ENCODE measurements around the gene NANS.
"Not testable (repeated sequence)": the region's sequence is repeated elsewhere in the genome, so short reads cannot be mapped to it uniquely, and the experiment has no call there.

Gene NANS

DNA sequence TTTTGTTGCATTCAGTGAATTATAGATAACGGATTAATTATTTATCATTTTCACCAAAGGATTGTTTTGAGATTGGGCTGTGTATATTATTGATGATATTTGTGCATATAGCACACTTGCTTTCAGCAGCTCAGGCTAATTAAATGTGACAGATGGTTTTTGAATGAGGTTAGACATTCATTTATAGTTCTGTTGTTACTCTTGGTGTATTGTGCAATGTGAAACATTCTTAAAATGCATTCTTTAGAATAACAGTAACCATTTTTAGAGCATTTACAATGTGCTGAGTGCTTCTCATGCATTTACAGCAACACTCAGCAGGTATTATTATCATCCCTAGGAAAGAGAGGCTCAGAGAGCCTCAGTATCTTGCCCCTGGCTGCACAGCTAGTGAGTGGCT, 23.8 kb downstream of the NANS start:
- no peak for DNase-seq

DNA sequence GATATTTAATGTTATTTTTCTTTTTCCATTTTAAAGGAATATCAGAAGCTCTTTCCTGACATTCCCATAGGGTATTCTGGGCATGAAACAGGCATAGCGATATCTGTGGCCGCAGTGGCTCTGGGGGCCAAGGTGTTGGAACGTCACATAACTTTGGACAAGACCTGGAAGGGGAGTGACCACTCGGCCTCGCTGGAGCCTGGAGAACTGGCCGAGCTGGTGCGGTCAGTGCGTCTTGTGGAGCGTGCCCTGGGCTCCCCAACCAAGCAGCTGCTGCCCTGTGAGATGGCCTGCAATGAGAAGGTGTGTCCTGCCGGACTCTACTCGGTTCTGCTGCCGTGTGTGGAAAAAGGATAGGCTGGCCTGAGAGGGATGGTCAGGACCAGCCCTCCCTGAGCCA, 24.2 kb downstream of the NANS start:
- no peak for DNase-seq

DNA sequence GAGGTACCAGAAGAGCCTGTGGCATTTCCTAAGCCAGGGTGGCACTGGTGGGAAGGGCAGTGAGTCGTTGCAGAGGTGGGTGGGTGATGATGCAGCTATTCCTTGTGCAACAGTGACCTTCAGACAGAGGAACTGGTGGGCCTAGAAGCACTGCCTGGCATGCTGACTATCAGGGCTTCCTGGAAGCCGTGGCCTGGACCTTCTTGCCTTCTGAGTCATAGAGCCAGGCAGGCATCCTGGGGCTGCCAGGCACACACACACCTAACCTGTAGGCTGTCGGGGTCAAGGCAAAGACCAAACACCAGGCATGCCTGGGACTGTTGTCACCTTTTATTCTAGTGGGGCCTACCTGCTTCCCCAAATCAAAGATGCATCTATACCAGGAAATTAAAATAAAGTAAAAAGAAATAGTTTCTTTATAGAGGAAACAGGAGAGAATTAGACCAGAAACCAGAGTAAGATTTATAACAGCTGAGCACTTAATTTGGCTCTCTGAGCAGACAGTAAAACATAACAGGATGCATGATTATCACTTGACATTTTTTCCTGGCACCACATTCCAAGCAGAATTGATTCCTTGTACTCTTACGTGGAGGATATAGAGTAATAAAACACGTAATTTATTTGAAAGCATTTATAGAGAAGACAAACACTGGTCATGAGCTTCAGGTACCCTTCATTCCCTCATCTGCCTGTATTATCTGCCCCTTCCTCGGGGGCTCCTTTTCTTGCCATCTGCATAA, 25.1 kb downstream of the NANS start:
- DNase-seq = no peak

DNA sequence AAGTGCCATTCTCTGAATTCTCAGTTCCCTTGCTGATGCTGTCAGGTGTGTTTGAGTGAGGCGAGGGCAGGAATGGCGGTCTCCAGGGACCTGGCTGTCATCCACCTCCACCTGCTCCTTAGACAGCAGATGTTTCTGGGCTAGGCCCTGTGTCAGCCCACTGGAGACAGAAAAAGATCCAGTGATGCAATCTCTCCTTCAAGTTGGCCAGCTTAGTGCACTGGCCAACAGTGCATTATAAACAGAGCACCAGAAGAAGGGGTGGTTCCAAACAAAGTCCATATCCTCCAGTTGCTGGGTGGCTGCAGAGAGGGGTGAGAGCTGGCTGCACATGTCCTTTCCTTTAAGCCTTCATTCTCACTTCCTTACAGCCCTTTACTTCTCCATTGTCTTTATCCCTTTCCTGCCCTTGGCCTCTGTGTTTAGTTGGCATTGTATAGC, 26.5 kb downstream of the NANS start:
- DNase-seq = no peak

DNA sequence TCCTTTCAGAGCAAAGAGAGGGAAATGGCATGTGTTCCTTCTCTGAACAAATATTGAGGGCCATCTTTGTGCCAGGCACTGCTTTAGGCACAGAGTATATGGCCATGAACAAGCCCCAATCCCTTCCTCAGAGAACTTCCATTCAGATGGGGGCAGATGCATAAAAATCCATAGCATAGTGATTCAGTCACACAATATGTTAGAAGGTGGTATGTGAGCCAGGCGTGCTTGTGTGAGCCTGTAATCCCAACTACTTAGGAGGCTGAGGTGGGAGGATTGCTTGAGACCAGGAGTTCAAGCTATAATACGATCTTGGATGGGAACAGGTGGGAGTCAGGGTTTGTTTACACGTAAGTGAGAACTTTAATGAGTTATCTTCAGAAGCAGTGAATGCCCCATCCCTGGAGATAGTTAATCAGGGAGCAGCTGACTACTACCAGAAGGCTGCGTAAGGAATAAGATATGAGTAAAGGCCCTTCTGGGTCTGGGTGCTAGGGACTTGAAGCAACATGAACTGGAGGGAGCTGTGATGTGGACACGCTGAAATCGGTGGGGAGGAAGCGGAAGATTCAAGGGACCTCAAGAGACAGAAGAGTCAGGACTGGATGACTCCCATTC, 27.1 kb downstream of the NANS start:
- DNase-seq = no peak

DNA sequence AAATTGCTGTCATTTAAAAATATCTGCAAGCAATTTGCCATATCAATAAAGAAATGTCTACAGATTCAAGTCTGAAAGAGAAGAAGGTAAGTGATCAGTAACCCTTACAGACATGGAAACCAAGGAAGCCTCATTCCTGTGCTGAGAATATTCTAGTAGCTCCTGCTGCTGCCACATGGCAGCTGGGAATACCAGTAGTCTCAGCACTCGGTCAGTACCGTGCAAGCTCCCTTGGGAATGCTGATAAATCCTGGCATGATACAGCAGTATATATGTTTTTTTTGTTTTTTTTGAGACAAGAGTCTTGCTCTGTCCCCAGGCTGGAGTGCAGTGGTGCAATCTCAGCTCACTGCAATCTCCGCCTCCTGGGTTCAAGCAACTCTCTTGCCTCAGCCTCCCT, 27.9 kb downstream of the NANS start:
- no peak for DNase-seq

DNA sequence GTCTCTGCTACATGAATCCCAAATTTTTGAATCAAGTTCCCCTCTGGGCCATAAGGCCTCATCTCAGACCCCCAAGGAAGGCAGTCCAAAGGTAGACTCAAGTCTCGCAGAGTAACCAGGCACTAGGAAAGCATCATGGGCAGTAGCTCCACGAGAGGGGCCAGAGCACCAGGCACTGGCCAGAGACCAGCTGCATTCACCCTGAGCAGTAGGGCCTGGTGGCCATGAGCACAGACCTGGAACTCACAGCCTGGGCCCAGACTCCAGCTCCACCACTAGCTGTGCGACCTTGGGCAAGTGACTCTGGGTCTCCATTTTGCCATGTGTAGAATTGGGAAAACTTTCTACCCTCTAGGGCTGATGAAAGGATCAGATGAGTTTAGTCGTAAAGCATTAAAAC, 28.5 kb downstream of the NANS start:
- DNase-seq = no peak

DNA sequence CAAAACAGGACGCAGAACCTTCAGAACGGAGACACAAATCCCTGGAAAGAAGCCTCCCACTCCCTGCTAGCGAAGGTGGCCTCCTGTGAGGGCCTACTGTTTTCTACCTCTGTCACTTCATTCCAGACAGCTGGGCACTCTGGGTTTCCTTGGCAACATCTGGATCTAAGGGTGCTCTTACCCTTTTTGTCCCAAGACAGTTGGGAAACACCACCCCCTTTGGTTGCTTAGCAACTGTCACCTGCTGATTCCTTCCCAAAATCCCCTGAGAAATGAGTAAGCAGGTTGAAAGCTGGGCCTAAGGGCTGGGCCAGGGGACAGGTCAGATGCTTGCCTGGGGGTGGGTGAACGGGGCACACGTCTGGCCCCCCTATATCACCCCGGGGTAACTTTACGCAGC, 29.4 kb downstream of the NANS start:
- DNase-seq = no peak

DNA sequence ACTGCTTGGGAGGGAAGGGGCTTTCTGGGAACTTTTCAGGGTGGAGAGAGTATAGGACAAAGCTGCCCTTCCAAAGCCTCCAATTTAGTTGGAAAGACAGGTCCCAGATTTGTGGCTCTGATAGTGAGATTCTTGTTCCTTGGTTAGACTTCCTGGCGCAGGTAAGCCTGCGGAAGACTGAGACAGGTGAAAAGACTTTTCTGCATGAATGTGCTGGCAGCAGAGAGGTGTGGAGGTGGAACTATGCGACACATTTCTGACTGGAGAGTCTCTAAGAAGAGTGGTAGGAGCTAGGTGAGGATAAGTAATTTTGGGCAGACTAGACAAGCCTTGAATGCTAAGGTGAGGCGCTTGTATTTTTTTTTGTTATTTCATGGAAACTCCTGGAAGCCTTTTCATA, 29.9 kb downstream of the NANS start:
- no peak for DNase-seq

DNA sequence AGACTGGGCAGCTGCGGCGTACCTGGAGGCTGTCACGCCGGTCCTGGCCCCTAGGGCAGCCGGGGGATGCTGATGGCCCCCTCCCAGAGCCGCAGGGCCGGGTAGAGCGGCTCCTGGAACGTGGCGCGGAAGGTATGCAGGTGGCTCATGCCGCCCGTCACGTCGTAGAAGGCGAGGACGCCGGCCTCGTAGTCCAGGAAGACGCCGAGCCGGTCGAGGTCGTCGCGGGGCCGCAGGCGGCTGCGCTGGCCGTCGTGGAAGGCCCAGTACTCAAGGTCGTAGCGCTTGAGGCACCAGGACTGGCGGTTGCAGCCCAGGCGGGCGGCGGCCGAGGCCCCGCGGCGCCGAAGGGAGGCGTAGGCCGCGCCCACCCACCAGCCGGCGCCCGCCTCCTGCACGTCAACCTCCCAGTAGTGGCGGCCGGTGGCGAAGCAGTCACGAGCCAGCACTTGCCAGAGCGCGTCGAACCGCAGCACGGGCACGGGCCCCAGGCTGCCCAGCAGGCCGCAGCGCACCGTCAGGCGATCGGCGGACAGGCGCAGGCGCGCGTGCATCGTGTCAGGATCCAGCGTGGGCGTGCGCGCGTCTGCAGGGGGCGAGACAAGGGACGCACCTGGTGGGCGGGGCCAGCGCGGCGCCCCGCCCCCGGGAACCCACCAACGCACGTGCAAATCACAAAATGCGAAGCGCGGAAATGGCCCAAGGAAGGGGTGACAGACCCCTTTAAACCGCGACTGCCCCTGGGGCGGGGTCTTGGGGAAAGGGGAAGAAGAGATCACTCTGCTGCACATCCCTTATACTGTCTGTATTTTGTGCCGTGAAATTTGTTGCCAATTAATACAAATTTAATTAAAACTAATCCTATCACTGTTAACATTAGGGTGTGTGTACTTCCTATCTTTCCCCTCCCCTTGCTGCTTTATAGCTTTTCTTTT, 31.2 kb downstream of the NANS start:
- peak; percentile 57 for DNase-seq

DNA sequence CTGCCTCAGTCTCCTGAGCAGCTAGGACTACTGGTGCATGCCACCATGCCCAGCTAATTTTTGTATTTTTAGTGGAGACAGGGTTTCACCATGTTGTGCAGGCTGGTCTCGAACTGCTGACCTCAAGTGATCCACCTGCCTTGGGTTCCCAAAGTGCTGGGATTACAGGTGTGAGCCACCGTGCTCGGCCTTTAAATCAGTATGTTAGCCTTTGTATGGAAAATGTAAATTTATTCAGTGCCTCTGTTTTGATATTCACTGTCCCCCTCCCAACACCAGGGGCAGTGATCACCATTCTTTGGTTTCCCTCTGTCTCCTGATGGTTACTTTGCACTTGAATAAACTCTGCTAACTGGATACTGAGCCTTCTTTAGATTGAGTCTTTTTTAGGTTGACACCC, 34.1 kb downstream of the NANS start:
- not testable (repeated sequence) for DNase-seq

DNA sequence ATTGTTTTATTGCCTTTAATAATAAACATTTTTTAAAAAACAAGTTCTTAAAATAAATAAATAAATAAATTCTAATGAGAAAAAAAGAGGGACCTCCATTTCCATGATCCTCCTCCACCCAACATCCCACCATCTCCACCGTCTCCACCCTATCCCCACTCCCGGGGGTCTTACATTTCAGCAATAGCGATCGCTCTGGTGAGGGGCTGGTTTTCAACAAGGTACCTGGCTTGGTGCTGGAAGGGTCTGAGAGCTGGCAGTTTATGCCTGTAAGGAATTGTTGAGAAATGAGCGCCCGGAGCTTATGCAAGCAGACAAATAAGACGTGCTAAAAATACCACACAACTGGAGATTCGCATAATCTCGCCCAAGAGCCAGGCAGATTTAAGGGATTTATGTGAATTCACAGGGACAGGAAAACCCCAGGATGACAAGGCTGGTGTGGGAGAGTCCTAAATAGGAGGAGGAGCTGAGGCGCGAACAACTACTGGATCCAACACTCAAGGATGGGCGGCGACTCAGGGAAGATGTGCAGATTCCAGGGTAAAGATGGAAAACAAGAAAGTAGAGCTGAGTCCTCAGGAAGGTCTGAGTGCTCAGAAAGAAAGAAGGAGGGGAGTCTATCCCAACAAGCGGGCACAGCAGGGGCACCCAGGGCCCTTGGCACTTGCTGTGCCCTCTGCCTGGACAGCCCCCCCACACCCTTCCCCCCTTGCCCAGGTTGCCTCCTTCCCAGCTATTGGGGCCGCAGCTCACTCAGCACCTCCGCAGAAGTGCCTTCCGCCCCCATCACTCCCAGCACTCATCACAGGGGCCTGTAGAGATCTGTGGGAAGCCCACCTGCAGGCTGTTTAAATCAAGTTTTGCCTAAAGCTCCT, 35.4 kb downstream of the NANS start:
- DNase-seq = no peak

DNA sequence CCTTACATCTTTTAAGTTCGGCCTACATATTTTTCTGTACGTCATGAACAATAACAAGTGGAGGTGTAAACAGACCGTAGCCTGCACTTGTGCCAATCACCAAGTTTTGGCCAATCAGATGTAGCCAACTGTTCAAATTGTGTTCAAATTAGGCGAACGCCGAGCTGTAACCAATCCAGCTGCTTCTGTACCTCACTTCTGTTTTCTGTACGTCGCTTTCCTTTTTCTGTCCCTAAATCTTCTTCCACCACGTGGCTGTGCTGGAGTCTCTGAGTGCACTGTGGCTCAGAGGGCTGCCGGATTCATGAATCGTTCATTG, 36.0 kb downstream of the NANS start:
- no peak for DNase-seq

DNA sequence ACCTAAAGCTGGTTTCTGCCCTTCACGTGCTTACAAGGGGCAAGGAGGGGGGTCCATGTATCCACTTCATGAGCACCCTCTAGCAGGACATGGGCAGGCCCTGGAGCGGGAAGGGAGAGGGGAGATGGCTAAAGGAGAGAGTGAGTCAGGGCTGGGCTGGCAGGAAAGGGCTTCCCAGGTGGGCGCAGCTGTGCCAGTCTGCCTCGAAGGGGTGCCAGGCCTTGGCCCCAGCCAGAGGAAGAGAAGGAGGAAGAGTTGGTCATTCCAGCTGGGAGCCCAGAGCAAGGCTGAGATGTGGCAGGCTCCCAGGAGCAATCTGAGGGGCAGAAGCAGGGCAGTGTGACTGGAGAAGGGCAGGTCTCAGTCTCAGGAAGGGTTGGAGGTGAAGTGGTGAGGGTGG, 37.8 kb downstream of the NANS start:
- no peak for DNase-seq

DNA sequence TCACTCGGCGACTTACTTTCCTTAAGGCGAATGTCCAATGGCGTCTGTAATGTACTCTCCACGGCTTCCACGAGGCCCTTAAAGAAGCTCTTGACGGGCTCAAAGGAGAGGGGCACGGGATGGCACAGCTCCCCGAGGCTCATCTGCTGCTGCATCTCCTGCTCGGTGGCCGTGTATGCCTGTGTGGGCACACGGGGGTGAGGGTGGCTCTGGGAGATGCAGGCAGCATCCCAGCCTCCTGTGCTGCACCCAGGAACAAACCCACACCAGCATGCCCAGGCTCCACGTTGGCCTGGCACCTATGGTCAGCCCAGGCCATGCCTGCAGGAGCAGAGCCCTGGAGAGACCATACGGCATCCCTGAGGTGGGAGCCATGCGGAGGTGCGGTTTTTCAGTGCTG, 38.3 kb downstream of the NANS start:
- no peak for DNase-seq

DNA sequence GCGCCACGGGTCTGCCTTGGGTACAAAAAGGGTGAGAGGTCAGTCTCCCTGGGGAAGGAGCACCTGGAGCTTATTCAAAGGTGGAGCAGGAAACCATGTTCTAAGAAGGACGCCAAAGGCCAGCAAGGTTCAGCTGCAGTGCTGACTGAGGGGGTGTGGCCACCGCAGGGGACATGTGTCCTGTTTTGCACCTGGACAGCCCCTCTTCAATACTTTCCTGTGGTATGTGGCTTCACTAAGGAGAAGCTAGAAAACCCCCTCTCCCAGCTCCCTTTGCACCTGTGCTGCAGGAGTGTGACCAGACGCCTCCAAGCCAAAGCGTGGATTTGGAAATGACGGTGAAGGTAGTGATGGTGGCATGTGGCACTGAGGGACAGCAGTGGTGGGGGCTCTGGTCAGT, 38.9 kb downstream of the NANS start:
- DNase-seq = no peak

DNA sequence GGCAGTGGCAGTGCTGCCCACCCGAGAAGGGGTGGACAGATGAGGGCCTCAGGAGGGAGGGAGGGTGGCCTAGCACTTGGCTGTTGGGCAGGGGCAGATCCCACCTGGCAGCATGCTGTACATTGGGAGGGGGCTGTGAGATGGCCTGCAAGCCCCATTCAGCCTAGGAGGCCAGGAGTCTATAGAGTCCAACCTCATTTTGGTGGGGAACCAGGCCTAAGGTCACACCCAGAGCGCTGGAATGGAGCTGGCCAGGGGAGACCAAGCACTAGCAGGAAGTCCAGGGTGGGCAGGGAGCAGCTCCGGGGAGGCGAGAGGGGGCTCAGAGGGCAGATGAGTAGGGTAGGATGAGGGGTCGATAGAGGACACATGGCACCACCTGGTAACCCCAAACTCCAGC, 39.6 kb downstream of the NANS start:
- no peak for DNase-seq

DNA sequence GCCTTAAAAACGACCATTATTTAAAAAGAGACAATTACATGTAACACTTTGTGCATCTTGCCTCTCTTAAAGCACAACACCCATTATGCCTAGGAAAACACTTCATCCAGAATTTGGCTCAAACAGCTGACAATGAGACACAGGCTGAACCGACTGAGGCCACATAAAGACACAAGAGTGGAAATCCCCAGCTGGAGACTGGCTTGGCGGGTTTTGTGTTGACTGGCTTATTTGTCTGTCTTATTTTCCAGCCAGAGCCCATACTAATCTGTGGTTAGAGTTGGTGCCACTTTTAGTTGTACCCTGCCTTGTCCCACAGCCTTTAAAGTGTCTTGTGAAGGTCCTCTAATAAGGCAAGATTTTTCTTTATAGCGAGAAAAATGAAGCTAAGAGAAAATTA, 41.3 kb downstream of the NANS start:
- DNase-seq = no peak

DNA sequence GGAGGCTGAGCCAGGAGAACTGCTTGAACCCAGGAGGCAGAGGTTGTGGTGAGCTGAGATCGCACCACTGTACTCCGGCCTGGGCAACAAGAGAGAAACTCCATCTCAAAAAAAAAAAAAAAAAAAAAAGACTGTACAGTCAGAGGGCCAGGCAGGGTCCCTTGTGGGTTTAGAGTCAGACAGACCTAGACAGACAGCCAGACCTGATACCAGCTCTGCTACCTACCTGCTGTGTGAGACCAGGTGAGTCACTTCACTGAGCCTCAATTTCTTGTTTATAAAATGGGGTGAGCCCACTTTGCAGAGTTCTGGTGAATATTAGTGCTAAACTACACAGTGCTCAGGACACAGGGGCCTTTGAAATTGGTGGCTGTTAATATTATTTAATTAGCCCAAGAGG, 42.8 kb downstream of the NANS start:
- no peak for DNase-seq

DNA sequence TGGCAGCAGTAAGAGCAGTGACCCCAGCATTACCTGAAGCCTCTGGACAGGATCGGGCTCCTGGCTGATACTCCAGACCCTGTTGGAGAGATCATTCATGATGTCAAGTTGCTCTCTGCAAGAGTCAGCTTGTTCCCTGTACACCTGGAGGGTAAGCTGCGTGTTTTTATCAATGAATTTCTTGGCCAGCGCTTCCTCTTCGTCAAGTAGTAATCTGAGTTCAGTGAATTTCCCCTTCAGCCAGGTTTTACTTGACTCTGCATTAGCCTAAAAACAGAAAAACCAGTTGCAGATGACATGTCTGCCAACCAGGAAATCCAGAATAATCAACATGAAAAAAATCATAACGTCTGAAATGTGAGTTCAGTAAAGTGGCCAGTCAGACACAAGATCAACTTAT, 43.4 kb downstream of the NANS start:
- no peak for DNase-seq

DNA sequence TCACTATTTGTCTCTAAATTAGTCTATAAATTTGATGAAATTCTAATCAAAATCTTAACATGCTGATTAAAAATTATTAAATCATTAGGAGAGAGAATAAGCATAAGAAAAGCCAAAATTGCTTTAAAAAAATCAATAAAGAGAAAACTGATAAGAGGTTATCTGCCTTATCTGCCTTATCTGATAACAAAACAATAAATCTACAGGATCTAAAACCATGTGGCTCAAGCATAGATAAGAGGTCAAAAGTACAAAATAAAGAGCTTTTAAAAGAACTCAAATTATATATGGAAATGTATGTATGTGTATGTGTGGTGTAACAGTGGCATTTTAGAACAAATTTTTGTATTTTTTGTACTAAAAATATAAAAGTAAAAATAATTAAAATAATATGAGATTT, 43.9 kb downstream of the NANS start:
- DNase-seq = no peak

DNA sequence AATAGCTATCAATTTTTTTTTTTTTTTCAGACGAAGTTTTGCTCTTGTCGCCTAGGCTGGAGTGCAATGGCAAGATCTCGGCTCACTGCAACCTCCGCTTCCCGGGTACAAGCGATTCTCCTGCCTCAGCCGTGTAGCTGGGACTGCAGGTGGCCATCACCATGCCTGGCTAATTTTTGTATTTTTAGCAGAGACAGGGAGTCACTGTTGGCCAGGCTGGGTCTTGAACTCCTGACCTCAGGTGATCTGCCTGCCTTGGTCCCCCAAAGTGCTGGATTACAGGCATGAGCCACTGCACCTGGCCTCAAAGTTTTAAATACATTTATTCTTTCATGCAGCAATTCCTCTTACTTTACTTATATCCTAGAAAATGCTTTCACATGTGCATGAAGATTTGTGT, 44.9 kb downstream of the NANS start:
- DNase-seq = no peak

DNA sequence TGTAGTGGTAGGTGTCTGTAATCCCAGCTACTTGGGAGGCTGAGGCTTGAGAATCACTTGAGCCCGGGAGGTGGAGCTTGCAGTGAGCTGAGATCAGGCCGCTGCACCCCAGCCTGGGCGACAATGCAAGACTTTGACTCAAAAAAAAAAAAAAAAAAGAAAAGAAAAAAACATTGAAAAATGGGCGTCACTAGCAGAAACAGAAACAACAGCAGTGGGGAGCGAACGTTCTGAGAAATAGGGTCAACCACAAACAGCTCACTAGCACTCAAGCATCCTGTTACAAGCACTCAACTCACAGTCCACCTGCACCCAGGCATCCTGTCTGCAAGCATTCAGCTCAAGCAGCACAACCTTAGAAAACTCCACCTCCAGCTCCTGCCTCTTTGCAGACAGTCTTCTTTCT, 45.3 kb downstream of the NANS start:
- DNase-seq = peak; percentile 71
